Mononuclear cell (primary cell): ENCODE results near the gene SLIT3. TPM values are rescaled to one million over a fixed set of nuclear protein-coding genes. Genes with fewer than 3 reads are reported as not detected.
"Not testable (repeated sequence)": the region's sequence is repeated elsewhere in the genome, so short reads cannot be mapped to it uniquely, and the experiment has no call there.

Experiments used
- H3K27me3 ChIP-seq: 2 replicates; pipeline ENCODE4 v1.6.0; 2011; ENCODE audit warnings: low read length, control low read depth; ENCODE audit not compliant: insufficient read depth
- H3K4me1 ChIP-seq: 2 replicates; pipeline ENCODE4 v1.5.1; 2011; ENCODE audit warnings: mild to moderate bottlenecking, low read length, control low read depth; ENCODE audit not compliant: insufficient read depth
- H3K4me3 ChIP-seq: 2 replicates; pipeline ENCODE4 v1.5.1; 2011; ENCODE audit warnings: mild to moderate bottlenecking, low read length, moderate library complexity
- H3K9me3 ChIP-seq: 2 replicates; pipeline ENCODE4 v1.5.1; 2011; ENCODE audit warnings: low read depth, mild to moderate bottlenecking, control low read depth, low read length
- total RNA-seq: library from RNA; depleted of rRNA; stranded (reverse); fragments of >200 nt; gene quantifications from one replicate; pipeline ENCODE4 v1.2.3, GENCODE V29; 2012

The SLIT3 gene
- total RNA-seq, 1 donor, result 0.10 TPM

DNA sequence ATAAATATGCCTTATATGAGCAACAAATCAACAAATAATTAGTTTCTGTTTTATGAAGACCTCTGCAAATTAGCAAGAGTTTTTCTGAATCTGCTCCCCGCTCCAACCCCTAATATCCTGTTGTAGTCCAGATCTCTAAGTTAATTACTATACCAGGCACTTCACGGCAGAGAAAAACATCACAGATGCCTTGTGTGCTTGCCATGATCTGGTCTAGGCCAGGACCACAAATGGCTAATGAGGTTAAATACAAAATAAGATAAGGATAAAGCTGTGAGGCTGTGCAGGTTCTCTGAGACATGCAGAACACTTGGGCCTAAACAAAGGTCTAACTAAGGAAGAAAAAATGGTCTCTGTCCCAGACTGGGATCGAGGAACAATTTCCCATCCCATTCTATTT lies 150.8 kb downstream of the SLIT3 start:
- Histone ChIP-seq H3K4me3 (no peak overlapping the region), H3K27me3 (no peaks in the 10 kb centered on the region)

GRCh38 chr5:169149317-169149716 lies 151.6 kb downstream of the SLIT3 start:
- Histone ChIP-seq H3K9me3 (no peaks in the 10 kb centered on the region), H3K4me3 (no peak overlapping the region), H3K4me1 (no peaks in the 10 kb centered on the region), H3K27me3 (no peaks in the 10 kb centered on the region)

More for the DNA sequence above, 150.8 kb downstream of the SLIT3 start:
- no peaks in the 10 kb centered on the region for H3K4me1 ChIP-seq
- no peaks in the 10 kb centered on the region for H3K9me3 ChIP-seq

- Histone ChIP-seq H3K4me1 (no peaks in the 10 kb centered on the region), H3K4me3 (no peak overlapping the region), H3K27me3 (no peaks in the 10 kb centered on the region), H3K9me3 (no peaks in the 10 kb centered on the region)
Observed at GRCh38 chr5:169148138-169148740, 152.7 kb downstream of the SLIT3 start.

- no peak overlapping the region for H3K4me3 ChIP-seq
- no peaks in the 10 kb centered on the region for H3K9me3 ChIP-seq
- H3K4me1 ChIP-seq, result no peaks in the 10 kb centered on the region
- H3K27me3 ChIP-seq, result no peaks in the 10 kb centered on the region
Observed at GRCh38 chr5:169147534-169147933, 153.4 kb downstream of the SLIT3 start.

DNA sequence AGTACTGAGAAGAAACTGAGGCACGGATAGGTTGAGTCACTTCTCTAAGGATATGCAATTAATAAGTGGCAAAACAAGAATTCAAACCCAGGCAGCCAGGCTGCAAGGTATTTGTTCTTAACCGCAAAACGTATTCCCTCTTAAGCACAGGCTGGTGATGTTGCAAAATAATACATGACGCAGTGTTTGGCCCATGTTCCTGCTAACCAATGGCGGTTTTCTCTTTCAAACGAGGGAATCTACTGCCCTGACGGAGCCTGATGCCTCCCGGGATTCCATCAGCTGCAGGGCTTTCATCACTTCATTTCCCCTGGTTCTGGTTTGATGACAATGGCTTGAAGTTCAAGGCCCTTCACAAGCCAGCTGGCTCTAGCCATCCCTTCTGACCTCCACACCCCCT lies 154.8 kb downstream of the SLIT3 start:
- Histone ChIP-seq H3K9me3 (no peaks in the 10 kb centered on the region), H3K4me3 (no peak overlapping the region), H3K4me1 (no peaks in the 10 kb centered on the region)

DNA sequence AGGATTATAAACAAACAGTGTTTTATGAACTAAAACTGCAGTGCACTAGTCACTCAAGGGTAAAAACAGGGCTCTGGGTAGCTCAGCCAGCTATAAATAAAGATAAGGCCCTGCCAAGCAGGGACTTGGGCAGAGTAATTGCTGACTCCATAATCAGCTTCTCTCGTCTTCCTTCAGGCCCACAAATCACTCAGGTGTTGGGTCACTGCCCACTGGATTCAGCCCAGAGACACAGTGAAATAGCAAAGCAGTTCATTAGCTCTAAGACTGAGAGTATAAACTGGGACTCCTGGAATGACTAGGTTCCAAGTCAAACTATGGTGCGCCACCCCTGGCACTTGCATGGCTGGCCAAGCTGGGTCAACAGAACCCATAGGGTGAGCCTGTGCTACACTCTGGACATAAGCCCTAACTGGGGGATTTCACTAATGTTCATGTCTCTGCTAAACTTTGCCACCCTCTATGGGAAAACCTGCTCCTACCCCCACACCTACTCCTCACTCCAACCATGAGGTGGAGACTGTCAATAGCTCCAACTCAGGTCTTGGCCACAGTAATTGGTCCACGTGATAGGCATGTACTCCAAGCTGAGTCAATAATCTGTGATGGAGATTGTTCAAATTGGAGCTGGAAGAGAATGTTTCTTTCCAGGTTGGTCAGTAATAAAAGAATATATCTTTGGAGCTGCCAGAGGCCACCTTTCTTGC lies 158.5 kb downstream of the SLIT3 start:
- H3K4me3 ChIP-seq, result no peak overlapping the region
- H3K4me1 ChIP-seq, result no peaks in the 10 kb centered on the region
- no peaks in the 10 kb centered on the region for H3K27me3 ChIP-seq
- no peaks in the 10 kb centered on the region for H3K9me3 ChIP-seq

More for the DNA sequence above, 154.8 kb downstream of the SLIT3 start:
- no peaks in the 10 kb centered on the region for H3K27me3 ChIP-seq

- not testable (repeated sequence) for H3K4me3 ChIP-seq, H3K9me3 ChIP-seq, H3K27me3 ChIP-seq, H3K4me1 ChIP-seq
Observed at GRCh38 chr5:169140215-169140614, 160.7 kb downstream of the SLIT3 start.

DNA sequence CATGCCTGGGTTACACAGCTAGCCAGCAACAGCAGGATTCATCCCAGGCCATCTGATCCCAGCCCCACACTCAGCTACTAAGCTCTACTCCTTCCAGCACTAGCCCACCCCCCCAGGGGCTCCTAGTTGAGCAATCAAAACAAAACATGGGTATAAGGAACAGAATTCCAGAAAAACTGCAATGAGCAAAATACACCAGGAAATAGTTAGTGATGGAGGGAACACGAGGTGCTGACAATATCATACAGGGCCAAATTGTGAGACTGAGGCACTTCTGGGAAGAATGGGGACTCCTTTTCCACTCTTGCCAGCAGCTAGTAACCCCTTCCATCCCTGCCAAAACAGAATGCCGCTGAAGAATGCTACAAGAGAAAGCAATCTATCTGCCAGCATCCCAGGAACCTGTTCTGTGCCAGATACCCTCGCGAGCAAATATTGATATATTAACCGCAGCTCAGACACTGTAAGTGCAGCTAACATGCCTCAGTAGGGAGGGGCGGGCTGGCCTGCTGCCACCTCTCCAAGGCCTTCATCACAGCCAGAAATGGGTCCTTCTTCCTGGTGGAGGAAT lies 161.4 kb downstream of the SLIT3 start:
- Histone ChIP-seq H3K27me3 (no peaks in the 10 kb centered on the region), H3K4me1 (no peaks in the 10 kb centered on the region)

DNA sequence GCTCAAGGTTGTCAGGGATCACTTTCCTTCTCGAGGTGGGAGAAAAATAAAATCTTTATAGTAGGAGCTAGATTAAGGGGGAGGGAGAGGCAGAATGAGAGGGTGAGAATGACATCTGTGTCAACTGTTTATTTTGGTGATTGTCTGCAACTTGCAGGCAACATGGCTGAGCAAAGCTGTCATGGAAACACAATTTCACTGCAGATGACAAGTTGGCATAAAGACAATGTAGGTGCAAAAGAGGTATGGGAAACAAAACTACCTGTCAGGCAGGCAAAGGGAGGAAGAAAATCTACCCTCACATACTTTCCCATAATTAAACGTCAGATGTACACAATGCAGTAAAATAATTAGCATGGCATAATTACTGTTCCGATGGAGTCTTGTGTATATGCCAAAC lies 167.4 kb downstream of the SLIT3 start:
- H3K4me1 ChIP-seq, result no peaks in the 10 kb centered on the region
- no peak overlapping the region for H3K4me3 ChIP-seq
- H3K9me3 ChIP-seq, result no peaks in the 10 kb centered on the region
- H3K27me3 ChIP-seq, result no peaks in the 10 kb centered on the region

More for the DNA sequence above, 161.4 kb downstream of the SLIT3 start:
- Histone ChIP-seq H3K4me3 (no peak overlapping the region), H3K9me3 (no peaks in the 10 kb centered on the region)

GRCh38 chr5:169132302-169132660 lies 168.7 kb downstream of the SLIT3 start:
- Histone ChIP-seq H3K9me3 (no peaks in the 10 kb centered on the region), H3K4me1 (no peaks in the 10 kb centered on the region), H3K4me3 (no peak overlapping the region), H3K27me3 (no peaks in the 10 kb centered on the region)

DNA sequence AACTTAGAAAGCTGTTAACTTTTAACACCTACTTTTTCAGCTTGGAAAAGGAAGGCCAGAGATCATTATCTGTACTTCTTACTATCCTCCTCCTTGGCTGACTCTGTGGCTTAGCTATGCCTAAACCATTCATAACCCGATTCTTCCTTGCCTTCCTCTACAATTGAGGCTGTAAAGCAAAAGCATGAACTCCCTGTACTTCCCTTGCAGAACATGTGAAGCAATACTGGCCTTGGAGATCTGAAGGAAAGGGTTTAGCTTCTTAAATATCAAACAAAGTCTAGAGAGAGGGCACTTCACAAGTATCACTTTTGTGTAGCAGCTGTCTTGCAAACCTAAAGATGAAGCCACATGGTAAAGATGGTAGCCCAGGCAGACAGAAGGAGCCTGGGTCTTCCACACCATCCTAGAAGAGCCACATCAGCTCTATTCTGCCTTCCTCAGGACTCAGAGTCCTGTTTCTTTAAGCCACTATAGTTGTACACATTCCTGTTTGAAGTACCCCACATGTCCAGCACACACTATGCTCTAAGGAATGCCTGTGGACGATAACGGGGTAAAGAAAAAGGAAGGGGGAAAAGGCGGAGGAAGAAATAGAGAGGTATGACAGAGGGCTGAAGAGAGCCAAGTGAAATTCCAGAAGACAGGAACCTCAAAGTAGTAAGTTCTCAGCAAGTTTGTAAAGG lies 169.2 kb downstream of the SLIT3 start:
- no peaks in the 10 kb centered on the region for H3K9me3 ChIP-seq
- H3K27me3 ChIP-seq, result no peaks in the 10 kb centered on the region
- H3K4me1 ChIP-seq, result no peaks in the 10 kb centered on the region
- H3K4me3 ChIP-seq, result no peak overlapping the region

DNA sequence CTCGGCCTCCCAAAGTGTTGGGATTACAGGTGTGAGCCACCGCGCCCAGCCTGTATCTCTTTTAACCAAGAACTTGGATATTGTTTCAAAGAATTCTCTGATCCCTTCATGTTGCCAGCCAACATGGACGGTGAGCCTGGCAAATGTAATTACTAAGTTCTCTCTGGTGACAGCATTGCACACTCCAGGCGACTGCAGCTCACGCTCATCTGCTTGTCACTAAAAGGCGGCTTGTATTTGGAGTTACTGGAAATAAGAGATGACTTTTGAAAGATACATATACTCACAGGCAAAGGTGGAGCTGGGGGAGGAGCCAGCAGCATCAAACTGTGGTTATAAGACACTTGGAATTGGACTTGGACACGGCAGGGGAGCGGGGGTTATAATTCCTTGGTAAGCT lies 172.3 kb downstream of the SLIT3 start:
- H3K9me3 ChIP-seq, result no peaks in the 10 kb centered on the region
- H3K4me3 ChIP-seq, result no peak overlapping the region
- no peaks in the 10 kb centered on the region for H3K27me3 ChIP-seq
- H3K4me1 ChIP-seq, result no peaks in the 10 kb centered on the region

DNA sequence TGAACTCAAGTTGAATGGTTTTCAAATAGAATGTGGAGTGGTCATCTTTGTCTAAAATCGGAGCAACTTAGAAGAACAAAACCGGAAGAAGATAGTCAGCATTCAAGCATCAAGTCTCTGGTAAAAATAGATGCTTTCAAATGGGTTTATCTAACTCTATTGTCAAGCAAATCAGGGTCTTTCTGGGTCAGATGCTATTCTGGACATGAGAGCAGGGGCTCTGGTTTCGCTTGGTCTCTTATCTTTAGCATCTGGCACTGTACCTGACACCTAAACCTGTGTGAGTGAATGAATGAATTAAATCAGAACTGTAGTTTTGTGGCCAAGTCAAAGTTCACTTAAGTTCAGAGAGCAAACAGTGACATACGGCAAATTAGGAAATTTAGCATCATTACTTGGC lies 173.5 kb downstream of the SLIT3 start:
- Histone ChIP-seq H3K9me3 (no peaks in the 10 kb centered on the region), H3K27me3 (no peaks in the 10 kb centered on the region), H3K4me1 (no peaks in the 10 kb centered on the region), H3K4me3 (no peak overlapping the region)

- H3K9me3 ChIP-seq, result no peaks in the 10 kb centered on the region
- H3K27me3 ChIP-seq, result no peaks in the 10 kb centered on the region
- no peak overlapping the region for H3K4me3 ChIP-seq
- no peaks in the 10 kb centered on the region for H3K4me1 ChIP-seq
Observed at GRCh38 chr5:169126481-169127021, 174.4 kb downstream of the SLIT3 start.

DNA sequence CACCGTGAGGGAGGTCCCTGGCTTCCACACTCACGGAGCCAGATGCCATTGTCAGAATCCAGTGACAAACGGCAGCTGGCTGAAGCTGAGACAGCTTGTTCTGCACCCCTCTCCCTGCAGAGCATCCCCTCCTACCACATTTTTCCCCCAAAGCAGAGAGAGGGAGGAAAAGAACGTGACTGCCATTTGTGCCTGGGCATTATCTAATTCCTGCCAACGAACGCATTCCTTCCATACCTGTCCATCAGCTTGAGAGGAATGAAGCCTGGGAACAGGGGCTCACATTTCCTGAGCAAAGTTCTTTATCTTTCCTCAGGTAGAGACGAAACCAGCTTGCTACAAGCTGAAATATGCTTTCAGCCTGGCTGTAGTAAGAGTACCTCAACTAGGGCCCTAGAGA lies 175.4 kb downstream of the SLIT3 start:
- H3K27me3 ChIP-seq, result no peaks in the 10 kb centered on the region
- no peak overlapping the region for H3K4me3 ChIP-seq
- no peaks in the 10 kb centered on the region for H3K9me3 ChIP-seq
- no peaks in the 10 kb centered on the region for H3K4me1 ChIP-seq
